ENCODE measurements around the gene TSPAN18. TPM values are rescaled to one million over a fixed set of nuclear protein-coding genes. Genes with fewer than 3 reads are reported as not detected.
A peak's percentile ranks its signal among the peaks of the same experiment; 100 is the strongest.

The TSPAN18 gene
- total and polyA plus RNA-seq, 2 experiments from 2014 or later = 6.0 to 10.6 TPM

DNA sequence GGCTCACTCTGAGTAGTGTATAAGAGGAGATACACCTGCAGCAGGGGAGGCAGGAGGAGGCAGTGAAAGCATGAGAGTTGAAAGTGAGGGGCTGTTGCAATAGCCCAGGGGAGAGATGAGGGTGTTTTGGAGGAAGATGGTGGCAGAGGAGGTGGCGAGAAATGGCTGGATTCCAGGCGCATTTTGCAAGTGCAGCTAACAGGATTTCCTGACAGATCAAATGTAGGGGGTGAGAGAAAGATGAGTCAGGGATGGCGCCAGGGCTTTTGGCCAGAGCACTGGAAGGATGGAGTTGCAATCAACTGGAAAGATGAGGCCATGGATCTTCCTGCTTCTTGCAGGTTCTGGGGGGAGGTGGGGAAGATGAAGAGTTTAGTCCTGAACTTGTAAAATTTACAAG is 16.8 kb upstream of the TSPAN18 start (continued):
- TF ChIP-seq ETS1 (IDR thresholded peaks at IDR 0.05) = no peak
- no peak for TF ChIP-seq POLR2AphosphoS5 (IDR thresholded peaks at IDR 0.05; ENCODE audit: low read depth)
- TF ChIP-seq STAT1 (IDR thresholded peaks at IDR 0.05; ENCODE audit: unreplicated experiment) = no peak
- TF ChIP-seq EZH2 (IDR thresholded peaks at IDR 0.05; ENCODE audit: low read depth, unreplicated experiment) = no peak
- TF ChIP-seq REST (IDR thresholded peaks at IDR 0.05; ENCODE audit: unreplicated experiment) = no peak

DNA sequence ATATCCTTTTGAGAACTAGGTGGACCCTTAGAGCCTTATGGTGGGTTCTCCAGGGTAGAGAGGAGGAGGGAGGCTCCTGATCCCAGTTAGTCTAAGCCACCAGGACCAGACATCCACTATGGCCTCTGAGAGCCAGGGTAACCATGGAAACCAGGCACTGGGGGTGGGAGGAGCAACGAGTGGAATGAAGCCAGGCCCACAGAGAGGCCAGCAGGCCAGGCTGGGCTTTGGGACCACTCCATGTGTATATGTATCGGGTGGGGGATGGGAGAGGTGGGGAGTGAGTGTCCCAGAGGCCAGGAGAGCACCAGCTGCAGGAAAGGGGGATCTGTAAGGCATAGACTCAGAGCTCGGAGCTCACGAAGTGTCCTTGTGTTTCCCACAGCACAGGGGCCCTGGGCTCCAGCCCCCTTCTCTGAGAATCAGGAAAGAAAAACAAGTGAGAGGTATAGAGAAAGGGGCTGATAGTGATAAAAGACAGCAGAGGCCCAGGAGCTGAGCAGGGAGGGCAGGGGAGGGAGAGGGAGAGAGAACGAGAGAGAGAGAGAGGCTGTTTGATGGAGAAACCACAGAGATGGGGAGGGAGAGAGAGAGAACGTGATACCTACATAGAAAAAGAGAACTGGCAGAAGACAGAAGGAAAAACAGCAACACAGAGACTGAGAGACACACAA is 15.5 kb upstream of the TSPAN18 start:
- peak; percentile 76 for ATAC-seq
- Histone ChIP-seq H3K27me3 (ENCODE audit: insufficient read depth) (no peaks in the 10 kb centered on the region), H3K36me3 (ENCODE audit: insufficient read depth) (no peaks in the 10 kb centered on the region), H2AFZ (peak overlapping the region; percentile 97), H3K4me2 (peak overlapping the region; percentile 6), H3K79me2 (replicated peaks; ENCODE audit: insufficient read depth) (no peaks in the 10 kb centered on the region), H3K9me2 (ENCODE audit: insufficient read depth) (no peaks in the 10 kb centered on the region), H4K20me1 (replicated peaks; ENCODE audit: insufficient read depth) (no peaks in the 10 kb centered on the region), H3K4me3 (0 out of 2 replicates have a peak overlapping the region, but pooled peaks have one; percentile 17), H3K4me1 (ENCODE audit: insufficient read depth) (peaks cover 22% of the 10 kb centered on the region), H3F3A (replicated peaks; ENCODE audit: low read depth) (0 out of 2 replicates have a peak, but pooled peaks cover 6% of the 10 kb centered on the region), H3K27ac (ENCODE audit: low read depth) (peak overlapping the region; percentile 76; the same call in 1 of the 2 replicates)
- Mint-ChIP-seq H3K27me3 (ENCODE audit: insufficient read depth, low read depth, poor library complexity) (peaks cover 22% of the 10 kb centered on the region), H3K36me3 (ENCODE audit: low read depth) (no peaks in the 10 kb centered on the region; the same call in 2 of the 3 replicates), H3K27ac (no peak overlapping the region), H3K4me3 (peak overlapping the region; percentile 20; the same call in 1 of the 3 replicates), H3K4me1 (peaks cover 29% of the 10 kb centered on the region), H3K9me3 (peaks cover 5% of the 10 kb centered on the region; the same call in 1 of the 3 replicates)
- TF ChIP-seq JUNB (IDR thresholded peaks at IDR 0.05; ENCODE audit: unreplicated experiment) (no peak), CREB1 (CRISPR knock-in tag; IDR thresholded peaks at IDR 0.05; ENCODE audit: low read depth) (no peak), POLR2AphosphoS5 (IDR thresholded peaks at IDR 0.05; ENCODE audit: low read depth) (no peak), EZH2 (IDR thresholded peaks at IDR 0.05; ENCODE audit: low read depth, unreplicated experiment) (no peak), EZH2phosphoT487 (IDR thresholded peaks at IDR 0.05; ENCODE audit: unreplicated experiment) (no peak), ZNF462 (CRISPR knock-in tag; IDR thresholded peaks at IDR 0.05) (no peak)
- DNase-seq (ENCODE audit: low spot score) = peak; percentile 70

Data from GM23338 (cell line).